Measurements from ENCODE around the gene COQ8A. TPM values are rescaled to one million over a fixed set of nuclear protein-coding genes. Genes with fewer than 3 reads are reported as not detected.

Gene COQ8A
- total RNA-seq, 2 donors from 2014 or later: 15.2 to 25.6 TPM

GRCh38 chr1:226943927-226944326 is 3.8 kb downstream of the COQ8A start:
- DNase-seq (ENCODE audit: low spot score) (no peak), ATAC-seq (ENCODE audit: insufficient number of reproducible peaks, low FRiP score, low read depth) (no peak)
- no peaks in the 10 kb centered on the region for H3K9me3 ChIP-seq
- no peaks in the 10 kb centered on the region for H3K27me3 ChIP-seq (replicated peaks; ENCODE audit: insufficient read depth)
- peaks cover 12 to 13% of the 10 kb centered on the region in 2 donors for H3K4me1 ChIP-seq (ENCODE audit: control insufficient read depth in 1 of 2, low read depth in 2 of 2)
- no peak for TF ChIP-seq CTCF (IDR thresholded peaks at IDR 0.05)
- H3K4me3 ChIP-seq: no peak overlapping the region
- no peak overlapping the region for H3K27ac ChIP-seq
- H3K36me3 ChIP-seq: no peaks in the 10 kb centered on the region

GRCh38 chr1:226945106-226945857 is 5.2 kb downstream of the COQ8A start:
- no peak for TF ChIP-seq CTCF (IDR thresholded peaks at IDR 0.05)
- no peaks in the 10 kb centered on the region for H3K36me3 ChIP-seq
- DNase-seq (ENCODE audit: low spot score) (no peak), ATAC-seq (ENCODE audit: insufficient number of reproducible peaks, low FRiP score, low read depth) (no peak)
- no peak overlapping the region for H3K27ac ChIP-seq
- H3K9me3 ChIP-seq: no peaks in the 10 kb centered on the region
- peaks cover 12 to 13% of the 10 kb centered on the region in 2 donors for H3K4me1 ChIP-seq (ENCODE audit: control insufficient read depth in 1 of 2, low read depth in 2 of 2)
- no peaks in the 10 kb centered on the region for H3K27me3 ChIP-seq (replicated peaks; ENCODE audit: insufficient read depth)
- H3K4me3 ChIP-seq: no peak overlapping the region

- Histone ChIP-seq H3K4me1 (ENCODE audit: control insufficient read depth in 1 of 2, low read depth in 2 of 2) (peaks cover 9% of the 10 kb centered on the region in 2 donors), H3K27ac (no peak overlapping the region), H3K36me3 (no peaks in the 10 kb centered on the region), H3K27me3 (replicated peaks; ENCODE audit: insufficient read depth) (no peaks in the 10 kb centered on the region), H3K4me3 (no peak overlapping the region), H3K9me3 (no peaks in the 10 kb centered on the region)
- no peak for ATAC-seq (ENCODE audit: insufficient number of reproducible peaks, low FRiP score, low read depth)
- no peak for TF ChIP-seq CTCF (IDR thresholded peaks at IDR 0.05)
- DNase-seq (ENCODE audit: low spot score): no peak
These were observed 5.8 kb downstream of the COQ8A start for GRCh38 chr1:226945858-226946245.

GRCh38 chr1:226946285-226946684 is 6.2 kb downstream of the COQ8A start:
- Histone ChIP-seq H3K4me3 (no peak overlapping the region), H3K9me3 (no peaks in the 10 kb centered on the region), H3K27ac (no peak overlapping the region), H3K4me1 (ENCODE audit: control insufficient read depth in 1 of 2, low read depth in 2 of 2) (peaks cover 5% of the 10 kb centered on the region in 2 donors), H3K36me3 (no peaks in the 10 kb centered on the region), H3K27me3 (replicated peaks; ENCODE audit: insufficient read depth) (no peaks in the 10 kb centered on the region)
- TF ChIP-seq CTCF (IDR thresholded peaks at IDR 0.05): no peak
- ATAC-seq (ENCODE audit: insufficient number of reproducible peaks, low FRiP score, low read depth) (no peak), DNase-seq (ENCODE audit: low spot score) (no peak)

- ATAC-seq (ENCODE audit: insufficient number of reproducible peaks, low FRiP score, low read depth): no peak
These were observed 6.7 kb downstream of the COQ8A start for GRCh38 chr1:226946841-226947240.

More at GRCh38 chr1:226946841-226947240, 6.7 kb downstream of the COQ8A start:
- Histone ChIP-seq H3K27ac (no peak overlapping the region), H3K9me3 (no peaks in the 10 kb centered on the region), H3K27me3 (replicated peaks; ENCODE audit: insufficient read depth) (no peaks in the 10 kb centered on the region), H3K36me3 (no peaks in the 10 kb centered on the region), H3K4me1 (ENCODE audit: control insufficient read depth in 1 of 2, low read depth in 2 of 2) (peaks cover 3 to 5% of the 10 kb centered on the region in 2 donors), H3K4me3 (no peak overlapping the region)
- no peak for DNase-seq (ENCODE audit: low spot score)
- no peak for TF ChIP-seq CTCF (IDR thresholded peaks at IDR 0.05)
